Measurements from ENCODE around the gene GPR39. TPM values are rescaled to one million over a fixed set of nuclear protein-coding genes. Genes with fewer than 3 reads are reported as not detected.

GPR39 gene
- polyA plus RNA-seq, 1 donor from 2014 or later, result 1.1 TPM

GRCh38 chr2:132484144-132484543, 67.5 kb downstream of the GPR39 start:
- H3K79me2 ChIP-seq (replicated peaks; ENCODE audit: insufficient read depth, low read length), result no peaks in the 10 kb centered on the region
- no peaks in the 10 kb centered on the region for H3F3A ChIP-seq (ENCODE audit: insufficient read depth, low read length, poor library complexity, severe bottlenecking)

DNA sequence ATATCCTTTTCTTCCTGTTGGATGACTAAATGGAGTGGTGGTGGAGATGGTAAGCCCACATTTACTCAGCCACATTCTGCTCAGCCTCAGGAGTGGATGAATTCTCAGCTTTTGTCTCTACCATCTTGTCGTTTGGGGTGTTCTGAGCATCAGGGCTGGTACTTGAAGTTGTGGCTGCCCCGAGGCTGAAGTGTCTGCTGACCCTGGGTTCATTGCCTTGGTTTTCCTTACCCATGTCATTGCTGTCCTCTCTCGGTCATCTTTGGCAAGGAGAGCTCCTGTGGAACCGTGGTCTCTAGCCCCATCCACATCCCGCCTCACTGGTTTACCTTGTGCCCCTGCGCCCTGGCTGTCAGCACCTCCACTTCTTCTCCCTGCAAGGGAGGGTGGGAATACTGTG, 71.9 kb downstream of the GPR39 start:
- no peak overlapping the region for H3K9ac ChIP-seq (ENCODE audit: low read length)
- no peaks in the 10 kb centered on the region for H3K9me2 ChIP-seq (ENCODE audit: insufficient read depth, low read length)
- no peaks in the 10 kb centered on the region for H3K9me3 ChIP-seq (ENCODE audit: low read length)
- no peak overlapping the region for H3K4me2 ChIP-seq (ENCODE audit: low read length)
- no peaks in the 10 kb centered on the region for H3K79me2 ChIP-seq (replicated peaks; ENCODE audit: insufficient read depth, low read length)
- H3K27ac ChIP-seq (ENCODE audit: low read length), result no peak overlapping the region
- no peaks in the 10 kb centered on the region for H4K20me1 ChIP-seq (ENCODE audit: insufficient read depth)
- H3K27me3 ChIP-seq (ENCODE audit: insufficient read depth, low read depth, low read length), result no peaks in the 10 kb centered on the region
- no peaks in the 10 kb centered on the region for H3K36me3 ChIP-seq (ENCODE audit: insufficient read depth, low read length)
- no peak overlapping the region for H2AFZ ChIP-seq (ENCODE audit: low read depth, low read length)
- no peak for TF ChIP-seq REST (IDR thresholded peaks at IDR 0.05; ENCODE audit: borderline replicate concordance)
- TF ChIP-seq, protein P1, sequence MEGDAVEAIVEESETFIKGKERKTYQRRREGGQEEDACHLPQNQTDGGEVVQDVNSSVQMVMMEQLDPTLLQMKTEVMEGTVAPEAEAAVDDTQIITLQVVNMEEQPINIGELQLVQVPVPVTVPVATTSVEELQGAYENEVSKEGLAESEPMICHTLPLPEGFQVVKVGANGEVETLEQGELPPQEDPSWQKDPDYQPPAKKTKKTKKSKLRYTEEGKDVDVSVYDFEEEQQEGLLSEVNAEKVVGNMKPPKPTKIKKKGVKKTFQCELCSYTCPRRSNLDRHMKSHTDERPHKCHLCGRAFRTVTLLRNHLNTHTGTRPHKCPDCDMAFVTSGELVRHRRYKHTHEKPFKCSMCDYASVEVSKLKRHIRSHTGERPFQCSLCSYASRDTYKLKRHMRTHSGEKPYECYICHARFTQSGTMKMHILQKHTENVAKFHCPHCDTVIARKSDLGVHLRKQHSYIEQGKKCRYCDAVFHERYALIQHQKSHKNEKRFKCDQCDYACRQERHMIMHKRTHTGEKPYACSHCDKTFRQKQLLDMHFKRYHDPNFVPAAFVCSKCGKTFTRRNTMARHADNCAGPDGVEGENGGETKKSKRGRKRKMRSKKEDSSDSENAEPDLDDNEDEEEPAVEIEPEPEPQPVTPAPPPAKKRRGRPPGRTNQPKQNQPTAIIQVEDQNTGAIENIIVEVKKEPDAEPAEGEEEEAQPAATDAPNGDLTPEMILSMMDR (IDR thresholded peaks at IDR 0.05; ENCODE audit: poor library complexity, severe bottlenecking), result no peak
- no peak for TF ChIP-seq EZH2 (IDR thresholded peaks at IDR 0.05; ENCODE audit: borderline replicate concordance, insufficient read depth, low read length, poor library complexity, severe bottlenecking)
- TF ChIP-seq RAD21 (conservative IDR thresholded peaks at IDR 0.05), result no peak
- no peak for TF ChIP-seq EP300 (conservative IDR thresholded peaks at IDR 0.05; ENCODE audit: poor library complexity, severe bottlenecking)
- TF ChIP-seq POLR2AphosphoS5 (IDR thresholded peaks at IDR 0.05), result no peak
- TF ChIP-seq SMC3 (conservative IDR thresholded peaks at IDR 0.05; ENCODE audit: poor library complexity), result no peak
- no peak for TF ChIP-seq TAF1 (IDR thresholded peaks at IDR 0.05; ENCODE audit: low read depth)
- TF ChIP-seq MXI1 (conservative IDR thresholded peaks at IDR 0.05; ENCODE audit: poor library complexity, severe bottlenecking), result no peak
- H3K4me3 ChIP-seq (ENCODE audit: low read length), result no peak overlapping the region
- no peaks in the 10 kb centered on the region for H3F3A ChIP-seq (ENCODE audit: insufficient read depth, low read length, poor library complexity, severe bottlenecking)

More at GRCh38 chr2:132484144-132484543, 67.5 kb downstream of the GPR39 start:
- Histone ChIP-seq H3K9ac (ENCODE audit: low read length) (no peak overlapping the region), H3K36me3 (ENCODE audit: insufficient read depth, low read length) (no peaks in the 10 kb centered on the region), H3K27me3 (ENCODE audit: insufficient read depth, low read depth, low read length) (no peaks in the 10 kb centered on the region), H4K20me1 (ENCODE audit: insufficient read depth) (no peaks in the 10 kb centered on the region), H3K9me3 (ENCODE audit: low read length) (no peaks in the 10 kb centered on the region), H3K9me2 (ENCODE audit: insufficient read depth, low read length) (no peaks in the 10 kb centered on the region), H3K4me2 (ENCODE audit: low read length) (no peak overlapping the region), H3K4me3 (ENCODE audit: low read length) (no peak overlapping the region), H3K27ac (ENCODE audit: low read length) (no peak overlapping the region), H2AFZ (ENCODE audit: low read depth, low read length) (no peak overlapping the region)
- TF ChIP-seq POLR2AphosphoS5 (IDR thresholded peaks at IDR 0.05), result no peak

DNA sequence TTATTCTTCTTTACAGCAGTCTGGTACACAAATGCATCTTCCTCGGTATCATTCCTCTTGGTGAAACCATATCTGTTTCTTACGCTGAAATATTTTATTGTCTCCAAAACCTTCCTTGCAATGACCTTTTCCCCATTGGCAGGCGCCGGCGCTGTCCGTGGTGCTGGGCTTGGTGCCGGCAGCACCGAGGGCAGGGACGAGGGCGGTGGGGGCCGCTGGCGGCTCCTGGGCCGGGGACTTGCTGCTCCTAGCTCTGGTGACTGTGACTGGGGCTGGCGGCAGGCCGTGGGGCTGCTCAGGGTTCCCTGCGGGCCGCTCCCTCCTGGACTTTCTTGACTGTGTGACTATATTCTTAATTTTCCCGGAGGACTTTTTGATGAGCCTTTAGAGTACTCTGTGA, 72.5 kb downstream of the GPR39 start:
- Histone ChIP-seq H3K9ac (ENCODE audit: low read length) (no peak overlapping the region), H3K36me3 (ENCODE audit: insufficient read depth, low read length) (no peaks in the 10 kb centered on the region), H3K9me3 (ENCODE audit: low read length) (no peaks in the 10 kb centered on the region), H3K27ac (ENCODE audit: low read length) (no peak overlapping the region), H3F3A (ENCODE audit: insufficient read depth, low read length, poor library complexity, severe bottlenecking) (no peaks in the 10 kb centered on the region), H3K27me3 (ENCODE audit: insufficient read depth, low read depth, low read length) (no peaks in the 10 kb centered on the region), H3K79me2 (replicated peaks; ENCODE audit: insufficient read depth, low read length) (no peaks in the 10 kb centered on the region), H2AFZ (ENCODE audit: low read depth, low read length) (no peak overlapping the region), H3K4me2 (ENCODE audit: low read length) (no peak overlapping the region), H4K20me1 (ENCODE audit: insufficient read depth) (no peaks in the 10 kb centered on the region), H3K4me3 (ENCODE audit: low read length) (no peak overlapping the region), H3K9me2 (ENCODE audit: insufficient read depth, low read length) (no peaks in the 10 kb centered on the region)
- no peak for TF ChIP-seq RAD21 (conservative IDR thresholded peaks at IDR 0.05)
- no peak for TF ChIP-seq REST (IDR thresholded peaks at IDR 0.05; ENCODE audit: borderline replicate concordance)
- TF ChIP-seq TAF1 (IDR thresholded peaks at IDR 0.05; ENCODE audit: low read depth), result no peak
- TF ChIP-seq EZH2 (IDR thresholded peaks at IDR 0.05; ENCODE audit: borderline replicate concordance, insufficient read depth, low read length, poor library complexity, severe bottlenecking), result no peak
- TF ChIP-seq EP300 (conservative IDR thresholded peaks at IDR 0.05; ENCODE audit: poor library complexity, severe bottlenecking), result no peak
- no peak for TF ChIP-seq MXI1 (conservative IDR thresholded peaks at IDR 0.05; ENCODE audit: poor library complexity, severe bottlenecking)
- TF ChIP-seq POLR2AphosphoS5 (IDR thresholded peaks at IDR 0.05), result no peak
- TF ChIP-seq, protein P1 (IDR thresholded peaks at IDR 0.05; ENCODE audit: poor library complexity, severe bottlenecking), result no peak
- TF ChIP-seq SMC3 (conservative IDR thresholded peaks at IDR 0.05; ENCODE audit: poor library complexity), result no peak
